KOPT-K1 (cell line): Measurements from ENCODE around the gene MORC3.
"Not testable (repeated sequence)": the region's sequence is repeated elsewhere in the genome, so short reads cannot be mapped to it uniquely, and the experiment has no call there.

ENCODE experiments used
- H3K27ac ChIP-seq: fragments of 200-600 bp; sonication (generic); 2 replicates; pipeline ENCODE4 v1.5.1; 2016; ENCODE audit warnings: antibody characterized with exemption, mild to moderate bottlenecking, low read depth, low read length; ENCODE audit not compliant: poor library complexity, severe bottlenecking
- H3K36me3 ChIP-seq: fragments of 200-600 bp; sonication (generic); 2 replicates; pipeline ENCODE4 v1.5.1; 2017; ENCODE audit warnings: antibody characterized with exemption, mild to moderate bottlenecking, low read length, moderate library complexity; ENCODE audit not compliant: insufficient read depth
- H3K9me3 ChIP-seq: fragments of 200-600 bp; sonication (generic); 2 replicates; pipeline ENCODE4 v1.5.1; 2017; ENCODE audit warnings: antibody characterized with exemption, low read length, mild to moderate bottlenecking; ENCODE audit not compliant: insufficient read depth, poor library complexity, severe bottlenecking

MORC3 gene, protein sequence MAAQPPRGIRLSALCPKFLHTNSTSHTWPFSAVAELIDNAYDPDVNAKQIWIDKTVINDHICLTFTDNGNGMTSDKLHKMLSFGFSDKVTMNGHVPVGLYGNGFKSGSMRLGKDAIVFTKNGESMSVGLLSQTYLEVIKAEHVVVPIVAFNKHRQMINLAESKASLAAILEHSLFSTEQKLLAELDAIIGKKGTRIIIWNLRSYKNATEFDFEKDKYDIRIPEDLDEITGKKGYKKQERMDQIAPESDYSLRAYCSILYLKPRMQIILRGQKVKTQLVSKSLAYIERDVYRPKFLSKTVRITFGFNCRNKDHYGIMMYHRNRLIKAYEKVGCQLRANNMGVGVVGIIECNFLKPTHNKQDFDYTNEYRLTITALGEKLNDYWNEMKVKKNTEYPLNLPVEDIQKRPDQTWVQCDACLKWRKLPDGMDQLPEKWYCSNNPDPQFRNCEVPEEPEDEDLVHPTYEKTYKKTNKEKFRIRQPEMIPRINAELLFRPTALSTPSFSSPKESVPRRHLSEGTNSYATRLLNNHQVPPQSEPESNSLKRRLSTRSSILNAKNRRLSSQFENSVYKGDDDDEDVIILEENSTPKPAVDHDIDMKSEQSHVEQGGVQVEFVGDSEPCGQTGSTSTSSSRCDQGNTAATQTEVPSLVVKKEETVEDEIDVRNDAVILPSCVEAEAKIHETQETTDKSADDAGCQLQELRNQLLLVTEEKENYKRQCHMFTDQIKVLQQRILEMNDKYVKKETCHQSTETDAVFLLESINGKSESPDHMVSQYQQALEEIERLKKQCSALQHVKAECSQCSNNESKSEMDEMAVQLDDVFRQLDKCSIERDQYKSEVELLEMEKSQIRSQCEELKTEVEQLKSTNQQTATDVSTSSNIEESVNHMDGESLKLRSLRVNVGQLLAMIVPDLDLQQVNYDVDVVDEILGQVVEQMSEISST

DNA sequence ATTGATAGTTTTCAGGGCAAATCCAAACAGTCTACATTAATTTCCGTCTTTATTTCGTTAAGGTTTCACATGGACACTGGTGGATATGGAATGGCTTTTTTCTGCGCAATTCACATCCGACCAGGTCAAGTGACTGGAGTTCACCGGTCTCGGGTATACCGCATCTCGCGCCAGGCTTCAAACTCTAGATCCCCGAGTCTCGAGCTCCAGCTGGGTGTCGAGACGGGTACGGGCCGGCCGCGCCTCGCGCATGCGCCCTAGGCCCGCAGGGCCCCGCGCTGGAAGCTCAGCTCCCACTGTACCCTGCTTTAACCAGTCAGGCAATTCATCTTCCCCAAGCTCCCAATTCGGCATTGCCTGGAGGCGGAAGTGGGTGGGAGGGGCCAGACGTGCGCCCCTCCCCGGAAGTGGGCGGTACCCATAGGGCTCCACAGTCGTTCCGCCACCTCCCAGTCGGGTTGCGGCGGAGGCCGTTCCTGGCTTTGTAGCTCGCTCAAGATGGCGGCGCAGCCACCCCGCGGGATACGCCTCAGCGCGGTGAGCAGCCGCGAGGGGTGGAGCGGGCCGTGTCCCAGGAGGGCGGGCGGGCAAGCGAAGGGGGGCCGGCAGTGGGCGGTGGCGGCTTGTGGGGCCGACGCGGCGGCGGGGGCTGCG lies at the start of gene MORC3:
Gene MORC3, plus strand, starts transcription at position 431 of the 654 bp plus-strand sequence. Its CDS starts 68 bp downstream, at position 499.
- H3K27ac ChIP-seq, result peak within 1 kb of the TSS; percentile 79
- peaks cover 14% of the 10 kb centered on the region for H3K36me3 ChIP-seq
- H3K9me3 ChIP-seq, result no peaks in the 10 kb centered on the region

DNA sequence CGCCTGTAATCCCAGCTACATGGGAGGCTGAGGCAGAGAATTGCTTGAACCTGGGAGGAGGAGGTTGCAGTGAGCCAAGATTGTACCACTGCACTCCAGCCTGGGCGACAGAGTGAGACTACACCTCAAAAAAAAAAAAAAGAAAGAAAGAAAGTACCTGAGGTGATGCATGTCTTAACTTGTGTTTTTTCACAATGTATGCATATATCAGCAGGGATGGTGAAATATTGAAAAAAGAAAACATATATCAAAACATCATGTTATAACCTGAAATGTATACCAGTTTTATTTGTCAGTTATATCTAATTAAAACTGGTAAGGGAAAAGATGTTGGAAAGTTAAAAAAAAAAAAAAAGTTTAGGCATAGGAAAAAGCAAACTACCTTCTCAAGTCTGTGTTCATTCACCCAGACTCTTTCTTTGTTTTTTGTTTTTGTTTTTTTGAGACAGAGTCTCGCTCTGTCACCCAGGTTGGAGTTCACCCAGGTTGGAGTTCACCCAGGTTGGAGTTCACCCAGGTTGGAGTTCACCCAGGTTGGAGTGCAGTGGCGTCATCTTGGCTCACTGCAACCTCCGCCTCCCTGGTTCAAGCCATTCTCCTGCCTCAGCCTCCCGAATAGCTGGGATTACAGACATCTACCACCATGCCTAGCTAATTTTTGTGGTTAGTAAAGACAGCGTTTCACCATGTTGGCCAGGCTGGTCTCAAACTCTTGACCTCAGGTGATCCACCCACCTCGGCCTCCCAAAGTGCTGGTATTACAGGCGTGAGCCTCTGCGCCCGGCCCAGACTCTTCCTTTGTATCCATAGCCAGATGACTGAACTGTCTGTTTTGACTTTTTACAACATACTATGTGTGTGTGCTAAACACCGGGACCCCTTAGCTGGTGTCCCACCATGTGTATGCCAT lies 49.0 kb upstream of the MORC3 start:
- not testable (repeated sequence) for H3K27ac ChIP-seq, H3K36me3 ChIP-seq, H3K9me3 ChIP-seq

DNA sequence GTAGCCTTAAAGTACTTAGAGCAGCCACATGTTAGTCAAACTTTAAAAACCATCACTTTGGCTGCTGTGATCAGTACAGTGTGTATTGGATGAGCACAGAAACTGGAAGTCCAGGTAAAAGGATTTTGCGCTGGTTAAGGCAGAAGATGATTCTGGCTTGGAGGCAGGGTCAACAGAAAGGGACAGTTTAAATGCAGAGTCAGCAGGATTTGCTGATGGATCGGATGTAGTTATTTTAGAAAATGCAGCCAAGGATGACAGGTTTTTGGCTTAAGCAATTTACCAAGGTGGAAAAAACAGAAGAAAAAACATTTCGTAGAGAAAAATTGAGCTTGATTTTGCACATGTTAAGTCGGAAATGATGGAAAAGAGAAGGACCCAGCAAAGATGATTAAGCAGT lies 45.9 kb upstream of the MORC3 start:
- no peaks in the 10 kb centered on the region for H3K9me3 ChIP-seq
- no peak overlapping the region for H3K27ac ChIP-seq
- H3K36me3 ChIP-seq, result peaks cover 24% of the 10 kb centered on the region; the same call in 1 of the 2 replicates

DNA sequence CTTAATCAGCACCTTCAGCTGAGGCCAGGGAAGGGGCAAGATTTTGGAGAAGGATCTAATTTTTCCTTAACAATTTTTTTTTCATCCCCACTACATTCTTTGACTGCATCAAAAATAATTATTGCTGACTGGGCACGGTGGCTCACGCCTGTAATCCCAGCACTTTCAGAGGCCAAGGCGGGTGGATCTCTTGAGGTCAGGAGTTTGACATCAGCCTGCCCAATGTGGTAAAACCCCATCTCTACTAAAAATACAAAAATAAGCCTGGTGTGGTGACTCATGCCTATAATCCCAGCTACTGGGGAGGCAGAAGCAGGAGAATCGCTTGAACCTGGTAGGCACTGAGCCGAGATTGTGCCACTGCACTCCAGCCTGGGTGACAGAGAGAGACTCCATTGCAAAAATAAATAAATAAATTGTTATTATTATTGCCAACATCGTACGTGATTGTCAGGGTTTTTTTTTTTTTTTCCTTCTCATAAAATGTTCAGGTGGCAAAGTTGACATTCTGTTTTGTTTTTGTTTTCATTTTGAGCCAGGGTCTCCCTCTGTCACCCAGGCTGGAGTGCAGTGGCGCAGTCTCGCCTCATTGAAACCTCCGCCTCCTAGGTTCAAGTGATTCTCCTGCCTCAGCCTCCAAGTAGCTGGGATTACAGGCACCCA lies 37.3 kb upstream of the MORC3 start:
- no peak overlapping the region for H3K27ac ChIP-seq
- H3K9me3 ChIP-seq, result no peaks in the 10 kb centered on the region
- H3K36me3 ChIP-seq, result peaks cover 35% of the 10 kb centered on the region

DNA sequence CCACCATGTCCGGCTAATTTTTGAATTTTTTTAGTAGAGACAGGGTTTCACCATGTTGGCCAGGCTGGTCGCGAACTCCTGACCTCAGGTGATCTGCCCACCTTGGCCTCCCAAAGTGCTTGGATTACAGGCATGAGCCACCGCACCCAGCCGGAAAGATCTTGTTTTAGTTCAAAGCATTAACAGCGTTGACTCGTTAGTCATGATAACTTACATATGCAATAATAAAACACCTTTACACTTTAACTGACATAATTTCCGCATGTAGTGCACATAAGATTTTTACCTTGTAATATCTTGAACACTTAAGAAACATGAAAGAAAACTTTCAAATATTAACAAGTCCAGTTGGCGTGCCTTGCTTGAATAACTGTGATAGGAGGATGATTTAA lies 36.8 kb upstream of the MORC3 start:
- H3K9me3 ChIP-seq, H3K27ac ChIP-seq: not testable (repeated sequence)
- H3K36me3 ChIP-seq, result peaks cover 35% of the 10 kb centered on the region

DNA sequence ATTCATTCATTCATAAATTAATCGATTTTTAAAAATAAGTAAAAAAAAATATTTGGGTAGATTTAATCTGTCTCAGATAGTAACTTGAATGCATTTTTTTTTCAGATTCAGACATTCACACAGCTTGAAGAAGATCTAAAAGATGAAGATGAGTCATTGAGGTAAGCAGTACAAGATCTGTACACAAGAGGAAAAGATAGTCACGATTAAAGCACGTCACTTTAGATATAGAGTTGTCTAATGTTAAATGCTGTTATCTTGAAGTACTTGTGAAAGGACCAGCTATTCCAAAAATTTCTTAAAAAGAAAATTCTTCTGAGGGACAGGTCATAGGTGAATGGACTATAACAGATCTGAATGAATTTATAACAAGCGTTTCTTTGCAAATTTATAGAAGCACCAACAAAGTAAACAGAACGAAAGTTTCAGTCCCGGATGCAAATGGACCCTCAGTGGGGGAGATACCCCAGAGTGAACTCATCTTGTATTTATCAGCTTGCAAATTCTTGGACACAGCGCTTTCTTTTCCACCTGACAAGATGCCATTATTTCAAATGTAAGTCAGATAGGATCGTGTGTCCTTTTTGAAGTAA lies 31.2 kb upstream of the MORC3 start:
- Histone ChIP-seq H3K36me3 (peaks cover 44% of the 10 kb centered on the region), H3K27ac (no peak overlapping the region)

DNA sequence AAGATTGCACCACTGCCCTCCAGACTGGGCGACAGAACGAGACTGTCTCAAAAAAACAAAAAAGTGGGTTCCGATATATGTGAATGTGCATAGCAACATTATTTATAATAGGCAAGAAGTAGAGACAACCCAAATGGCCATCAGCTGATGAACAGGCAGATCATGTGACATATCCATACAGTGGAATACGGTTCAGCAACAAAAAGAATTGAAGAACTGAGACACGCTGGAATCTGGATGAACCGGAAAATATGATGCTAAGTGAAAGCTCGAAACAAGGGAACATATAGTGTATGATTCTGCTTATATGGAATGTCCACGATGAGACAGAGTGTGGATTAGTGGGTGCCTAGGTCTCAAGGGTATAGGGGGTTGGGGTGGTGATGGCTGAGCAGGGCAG lies 28.5 kb upstream of the MORC3 start:
- H3K27ac ChIP-seq, result no peak overlapping the region
- no peaks in the 10 kb centered on the region for H3K9me3 ChIP-seq
- peaks cover 45% of the 10 kb centered on the region for H3K36me3 ChIP-seq

More for the DNA sequence above, 31.2 kb upstream of the MORC3 start:
- H3K9me3 ChIP-seq, result no peaks in the 10 kb centered on the region

DNA sequence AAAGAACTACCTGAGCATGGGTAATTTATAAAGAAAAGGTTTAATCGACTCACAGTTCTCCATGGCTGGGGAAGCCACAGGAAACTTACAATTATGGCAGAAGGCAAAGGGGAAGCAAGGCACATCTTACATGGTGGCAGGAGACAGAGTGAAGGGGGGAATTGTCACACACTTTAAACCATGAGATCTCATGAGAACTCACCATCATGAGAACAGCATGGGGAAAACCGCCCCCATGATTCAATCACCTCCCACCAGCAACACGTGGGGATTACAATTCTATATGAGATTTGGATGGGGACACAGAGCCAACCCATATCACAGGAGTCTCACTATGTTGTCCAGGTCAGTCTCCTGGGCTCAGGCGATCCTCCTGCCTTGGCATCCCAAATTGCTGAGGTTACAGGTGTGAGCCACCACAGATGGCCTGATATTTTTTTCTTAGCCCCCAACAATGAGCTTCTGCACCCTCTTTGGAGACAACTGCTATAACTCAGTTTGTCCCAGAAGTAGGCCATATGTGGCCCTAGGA lies 22.5 kb upstream of the MORC3 start:
- Histone ChIP-seq H3K27ac (peak overlapping the region; percentile 54), H3K36me3 (peaks cover 14% of the 10 kb centered on the region), H3K9me3 (no peaks in the 10 kb centered on the region)

DNA sequence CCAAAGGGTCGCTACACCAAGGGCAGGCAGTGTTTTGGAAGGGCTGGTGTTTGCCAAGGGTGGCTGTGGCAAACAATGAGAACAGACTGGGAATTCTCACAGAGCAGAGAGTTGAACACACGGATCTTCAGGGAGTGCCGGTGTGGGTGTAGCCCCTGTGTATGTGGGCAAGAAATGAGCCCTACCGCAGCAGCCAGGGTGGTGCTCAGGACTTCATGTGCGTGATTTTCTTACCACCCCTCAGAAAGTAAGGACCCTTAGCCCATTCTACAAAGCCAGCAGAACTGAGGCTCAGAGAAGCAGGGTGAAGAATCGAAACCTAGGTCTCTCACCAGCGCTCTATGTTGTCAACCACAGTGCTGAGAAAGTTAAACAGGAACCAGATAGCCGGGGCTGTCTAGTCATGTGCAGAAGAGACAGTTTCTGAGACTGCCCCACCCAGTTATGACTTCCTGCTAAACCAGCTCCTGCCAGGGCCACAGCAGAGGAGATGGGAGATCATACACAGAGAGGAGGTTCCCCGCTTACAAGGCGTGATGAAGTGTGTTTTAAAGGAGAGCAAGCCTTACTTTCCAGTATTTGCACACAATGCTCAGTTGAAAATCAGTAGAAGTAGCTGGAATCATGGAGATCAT lies 21.9 kb upstream of the MORC3 start:
- Histone ChIP-seq H3K27ac (peak overlapping the region; percentile 54), H3K9me3 (no peaks in the 10 kb centered on the region), H3K36me3 (peaks cover 8% of the 10 kb centered on the region)

DNA sequence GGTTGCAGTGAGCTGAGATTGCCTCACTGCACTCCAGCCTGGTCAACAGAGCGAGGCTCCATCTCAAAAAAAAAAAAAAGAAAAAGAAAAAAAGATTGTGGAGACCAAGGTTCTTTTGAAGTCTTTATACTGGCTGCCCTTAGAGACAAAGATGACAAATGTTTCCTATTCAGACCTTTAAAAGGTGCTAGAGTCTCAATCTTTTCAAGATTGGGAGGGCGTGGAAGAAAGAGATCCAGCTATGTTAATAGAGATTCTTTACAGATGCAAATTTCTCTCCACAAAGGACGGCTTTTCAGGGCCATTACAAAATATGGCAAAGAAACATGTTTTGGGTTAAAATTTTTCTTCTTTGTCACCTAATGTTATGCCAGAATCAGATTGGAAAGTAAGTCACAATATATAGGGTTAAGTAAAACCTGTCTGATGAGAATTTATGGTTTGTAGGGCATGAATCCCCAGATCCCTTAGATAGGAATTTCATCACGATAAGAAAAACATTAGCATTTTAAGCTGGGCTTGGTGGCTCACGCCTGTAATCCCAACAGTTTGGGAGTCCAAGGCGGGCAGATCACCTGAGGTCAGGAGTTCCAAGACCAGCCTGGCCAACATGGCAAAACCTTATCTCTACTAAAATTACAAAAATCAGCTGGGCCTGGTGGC lies 13.0 kb upstream of the MORC3 start:
- H3K9me3 ChIP-seq, result peaks cover 8% of the 10 kb centered on the region
- no peaks in the 10 kb centered on the region for H3K36me3 ChIP-seq
- no peak overlapping the region for H3K27ac ChIP-seq

DNA sequence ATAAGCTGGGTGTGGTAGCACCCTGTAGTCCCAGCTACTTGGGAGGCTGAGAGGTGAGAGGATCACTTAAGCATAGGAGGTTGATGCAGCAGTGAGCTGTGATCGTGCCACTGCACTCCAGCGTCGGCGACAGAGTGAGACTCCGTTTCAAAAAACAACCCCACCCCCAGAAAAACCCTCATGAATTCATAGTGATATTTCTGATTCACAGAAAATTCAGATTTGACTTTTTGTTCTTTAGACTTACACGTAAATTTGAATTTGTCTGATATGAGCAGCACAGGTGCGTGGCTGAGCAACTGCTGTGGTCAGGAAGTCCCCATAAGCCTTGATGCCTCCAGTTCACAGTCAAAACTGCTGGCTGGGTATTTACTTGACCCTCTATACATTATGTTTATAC lies 10.0 kb upstream of the MORC3 start:
- Histone ChIP-seq H3K36me3 (no peaks in the 10 kb centered on the region), H3K27ac (no peak overlapping the region), H3K9me3 (peaks cover 8% of the 10 kb centered on the region)

DNA sequence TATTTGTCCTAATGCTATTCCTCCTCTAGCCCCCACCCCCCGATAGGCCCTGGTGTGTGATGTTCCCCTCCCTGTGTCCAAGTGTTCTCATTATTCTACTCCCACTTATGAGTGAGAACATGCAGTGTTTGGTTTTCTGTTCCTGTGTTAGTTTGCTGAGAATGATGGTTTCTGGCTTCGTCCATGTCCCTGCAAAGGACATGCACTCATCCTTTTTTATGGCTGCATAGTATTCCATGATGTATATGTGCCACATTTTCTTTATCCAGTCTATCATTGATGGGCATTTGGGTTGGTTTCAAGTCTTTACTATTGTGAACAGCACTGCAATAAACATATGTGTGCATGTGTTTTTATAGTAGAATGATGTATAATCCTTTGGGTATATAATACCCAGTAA lies 6.6 kb upstream of the MORC3 start:
- H3K36me3 ChIP-seq, H3K27ac ChIP-seq, H3K9me3 ChIP-seq: not testable (repeated sequence)

DNA sequence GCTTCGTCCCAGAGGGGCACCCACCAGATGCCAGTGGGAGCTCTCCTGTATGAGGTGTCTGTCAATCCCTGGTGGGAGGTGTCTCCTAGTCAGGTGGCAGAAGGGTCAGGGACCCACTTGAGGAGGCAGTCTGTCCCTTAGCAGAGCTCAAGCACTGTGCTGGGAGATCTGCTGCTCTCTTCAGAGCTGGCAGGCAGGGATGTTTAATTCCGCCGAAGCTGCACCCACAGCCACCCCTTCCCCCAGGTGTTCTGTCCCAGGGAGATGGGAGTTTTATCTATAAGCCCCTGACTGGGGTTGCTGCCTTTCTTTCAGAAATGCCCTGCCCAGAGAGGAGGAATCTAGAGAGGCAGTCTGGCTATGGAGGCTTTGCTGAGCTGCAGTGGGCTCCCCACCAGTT lies 4.0 kb upstream of the MORC3 start:
- not testable (repeated sequence) for H3K36me3 ChIP-seq, H3K9me3 ChIP-seq, H3K27ac ChIP-seq
